ENCODE measurements around the gene AGTR2.

Gene AGTR2

DNA sequence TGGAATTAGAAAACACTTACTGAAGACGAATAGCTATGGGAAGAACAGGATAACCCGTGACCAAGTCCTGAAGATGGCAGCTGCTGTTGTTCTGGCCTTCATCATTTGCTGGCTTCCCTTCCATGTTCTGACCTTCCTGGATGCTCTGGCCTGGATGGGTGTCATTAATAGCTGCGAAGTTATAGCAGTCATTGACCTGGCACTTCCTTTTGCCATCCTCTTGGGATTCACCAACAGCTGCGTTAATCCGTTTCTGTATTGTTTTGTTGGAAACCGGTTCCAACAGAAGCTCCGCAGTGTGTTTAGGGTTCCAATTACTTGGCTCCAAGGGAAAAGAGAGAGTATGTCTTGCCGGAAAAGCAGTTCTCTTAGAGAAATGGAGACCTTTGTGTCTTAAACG, 2.4 kb downstream of the AGTR2 start:
- Histone ChIP-seq H3K14ac (ENCODE audit: low read length in 2 of 2) (no peak overlapping the region), H3K36me3 (ENCODE audit: control insufficient read depth in 1 of 2, insufficient read depth in 2 of 2, low read depth in 1 of 2, low read length in 2 of 2) (no peaks in the 10 kb centered on the region), H2BK5ac (ENCODE audit: low read depth, low read length, poor library complexity, severe bottlenecking) (no peak overlapping the region), H2AK5ac (ENCODE audit: low read length, severe bottlenecking) (no peak overlapping the region), H3K4me3 (ENCODE audit: insufficient read depth in 1 of 2, low read depth in 1 of 2, low read length in 2 of 2) (no peak overlapping the region), H3K27me3 (ENCODE audit: control insufficient read depth in 1 of 2, insufficient read depth in 1 of 2, low read length in 2 of 2) (peaks cover 0 to 5% of the 10 kb centered on the region in 2 experiments), H4K91ac (ENCODE audit: low read length) (no peak overlapping the region), H3K4ac (ENCODE audit: low read depth in 1 of 2, low read length in 2 of 2) (no peak overlapping the region), H3K4me2 (ENCODE audit: low read length, poor library complexity, severe bottlenecking) (no peak overlapping the region), H3K23ac (ENCODE audit: low read length in 2 of 2) (no peak overlapping the region), H3K9me3 (ENCODE audit: control insufficient read depth, low read length) (no peaks in the 10 kb centered on the region), H3K27ac (ENCODE audit: low read length, poor library complexity, severe bottlenecking) (no peak overlapping the region), H4K8ac (ENCODE audit: low read length) (no peak overlapping the region), H2AFZ (ENCODE audit: low read depth, low read length) (no peak overlapping the region), H3K4me1 (ENCODE audit: control insufficient read depth, insufficient read depth, low read depth, low read length) (no peaks in the 10 kb centered on the region), H3K18ac (ENCODE audit: low read depth in 1 of 2, low read length in 2 of 2) (no peak overlapping the region), H2BK15ac (ENCODE audit: low read depth, poor library complexity, severe bottlenecking) (no peak overlapping the region), H3K9ac (ENCODE audit: low read length) (no peak overlapping the region), H3K79me1 (replicated peaks; ENCODE audit: low read length, poor library complexity, severe bottlenecking) (no peaks in the 10 kb centered on the region), H2BK120ac (ENCODE audit: low read depth, low read length) (no peak overlapping the region), H2BK12ac (ENCODE audit: low read length in 2 of 2) (no peak overlapping the region)
- WGBS, result 41% methylated on average over 7 of the region's 9 CpGs
- no peak for DNase-seq

DNA sequence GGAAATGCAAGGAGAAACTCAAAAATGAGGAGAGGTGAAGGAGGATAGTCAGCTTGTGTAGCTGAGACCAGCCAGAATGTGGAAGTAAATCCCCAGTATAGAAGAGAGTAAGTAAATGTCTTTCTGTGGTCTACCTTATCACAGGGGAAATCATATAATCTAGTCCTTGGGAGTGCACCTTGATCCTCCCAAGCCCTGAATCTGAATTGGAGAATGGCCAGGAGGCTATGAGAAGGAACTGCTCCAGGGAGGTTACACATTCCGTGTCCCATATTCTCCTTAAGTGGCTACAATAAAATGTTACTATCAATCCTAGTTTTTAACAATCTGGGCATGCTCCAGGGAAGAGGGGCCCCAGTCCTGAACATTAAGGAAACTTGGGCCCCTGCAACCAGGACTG, 10.8 kb downstream of the AGTR2 start:
- WGBS, result no CpG with 5 or more reads among the region's 1 CpG
- no peak overlapping the region for H2AFZ ChIP-seq (ENCODE audit: low read depth, low read length)
- H3K4me1 ChIP-seq (ENCODE audit: control insufficient read depth, insufficient read depth, low read depth, low read length), result no peaks in the 10 kb centered on the region
- no peak for DNase-seq
- no peak overlapping the region for H3K4me2 ChIP-seq (ENCODE audit: low read length, poor library complexity, severe bottlenecking)
- H4K8ac ChIP-seq (ENCODE audit: low read length), result no peak overlapping the region
- no peak overlapping the region for H2BK5ac ChIP-seq (ENCODE audit: low read depth, low read length, poor library complexity, severe bottlenecking)
- H3K9ac ChIP-seq (ENCODE audit: low read length), result no peak overlapping the region
- peaks cover 0 to 2% of the 10 kb centered on the region in 2 experiments for H3K27me3 ChIP-seq (ENCODE audit: control insufficient read depth in 1 of 2, insufficient read depth in 1 of 2, low read length in 2 of 2)
- H3K36me3 ChIP-seq (ENCODE audit: control insufficient read depth in 1 of 2, insufficient read depth in 2 of 2, low read depth in 1 of 2, low read length in 2 of 2), result no peaks in the 10 kb centered on the region
- H3K14ac ChIP-seq (ENCODE audit: low read length in 2 of 2), result no peak overlapping the region
- no peak overlapping the region for H3K23ac ChIP-seq (ENCODE audit: low read length in 2 of 2)
- H3K4me3 ChIP-seq (ENCODE audit: insufficient read depth in 1 of 2, low read depth in 1 of 2, low read length in 2 of 2), result no peak overlapping the region
- no peak overlapping the region for H3K27ac ChIP-seq (ENCODE audit: low read length, poor library complexity, severe bottlenecking)
- H3K9me3 ChIP-seq (ENCODE audit: control insufficient read depth, low read length), result peaks cover 13% of the 10 kb centered on the region
- no peak overlapping the region for H2AK5ac ChIP-seq (ENCODE audit: low read length, severe bottlenecking)
- no peak overlapping the region for H3K18ac ChIP-seq (ENCODE audit: low read depth in 1 of 2, low read length in 2 of 2)
- no peak overlapping the region for H2BK120ac ChIP-seq (ENCODE audit: low read depth, low read length)
- no peaks in the 10 kb centered on the region for H3K79me1 ChIP-seq (replicated peaks; ENCODE audit: low read length, poor library complexity, severe bottlenecking)
- H3K4ac ChIP-seq (ENCODE audit: low read depth in 1 of 2, low read length in 2 of 2), result no peak overlapping the region
- no peak overlapping the region for H4K91ac ChIP-seq (ENCODE audit: low read length)
- no peak overlapping the region for H2BK15ac ChIP-seq (ENCODE audit: low read depth, poor library complexity, severe bottlenecking)
- no peak overlapping the region for H2BK12ac ChIP-seq (ENCODE audit: low read length in 2 of 2)

DNA sequence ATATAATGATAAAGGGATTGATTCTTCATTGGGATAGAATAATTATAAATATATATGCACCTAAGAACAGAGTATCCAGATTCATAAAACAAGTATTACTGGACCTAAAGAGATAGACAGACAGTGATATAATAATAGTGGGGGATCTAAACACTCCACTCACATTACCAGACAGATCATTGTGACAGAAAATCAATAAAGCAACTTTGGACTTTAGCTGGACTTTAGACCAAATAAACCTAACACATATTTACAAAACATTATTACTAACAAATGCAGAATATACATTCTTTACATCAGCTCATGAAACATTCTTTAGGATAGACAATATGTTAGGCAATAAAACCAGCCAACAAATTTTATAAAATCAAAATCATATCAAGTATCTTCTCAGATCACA, 14.6 kb downstream of the AGTR2 start:
- Histone ChIP-seq H2BK12ac (ENCODE audit: low read length in 2 of 2) (no peak overlapping the region), H2BK15ac (ENCODE audit: low read depth, poor library complexity, severe bottlenecking) (no peak overlapping the region), H3K4me3 (ENCODE audit: insufficient read depth in 1 of 2, low read depth in 1 of 2, low read length in 2 of 2) (no peak overlapping the region), H3K14ac (ENCODE audit: low read length in 2 of 2) (no peak overlapping the region), H2AFZ (ENCODE audit: low read depth, low read length) (no peak overlapping the region), H2BK120ac (ENCODE audit: low read depth, low read length) (no peak overlapping the region), H3K9me3 (ENCODE audit: control insufficient read depth, low read length) (peaks cover 16% of the 10 kb centered on the region), H3K18ac (ENCODE audit: low read depth in 1 of 2, low read length in 2 of 2) (no peak overlapping the region), H3K36me3 (ENCODE audit: control insufficient read depth in 1 of 2, insufficient read depth in 2 of 2, low read depth in 1 of 2, low read length in 2 of 2) (no peaks in the 10 kb centered on the region), H3K9ac (ENCODE audit: low read length) (no peak overlapping the region), H3K23ac (ENCODE audit: low read length in 2 of 2) (no peak overlapping the region), H3K79me1 (replicated peaks; ENCODE audit: low read length, poor library complexity, severe bottlenecking) (no peaks in the 10 kb centered on the region), H3K4me1 (ENCODE audit: control insufficient read depth, insufficient read depth, low read depth, low read length) (no peaks in the 10 kb centered on the region), H2AK5ac (ENCODE audit: low read length, severe bottlenecking) (no peak overlapping the region), H3K27me3 (ENCODE audit: control insufficient read depth in 1 of 2, insufficient read depth in 1 of 2, low read length in 2 of 2) (no peaks in the 10 kb centered on the region), H4K91ac (ENCODE audit: low read length) (no peak overlapping the region), H4K8ac (ENCODE audit: low read length) (no peak overlapping the region), H3K4ac (ENCODE audit: low read depth in 1 of 2, low read length in 2 of 2) (no peak overlapping the region), H3K4me2 (ENCODE audit: low read length, poor library complexity, severe bottlenecking) (no peak overlapping the region), H3K27ac (ENCODE audit: low read length, poor library complexity, severe bottlenecking) (no peak overlapping the region), H2BK5ac (ENCODE audit: low read depth, low read length, poor library complexity, severe bottlenecking) (no peak overlapping the region)
- no peak for DNase-seq

DNA sequence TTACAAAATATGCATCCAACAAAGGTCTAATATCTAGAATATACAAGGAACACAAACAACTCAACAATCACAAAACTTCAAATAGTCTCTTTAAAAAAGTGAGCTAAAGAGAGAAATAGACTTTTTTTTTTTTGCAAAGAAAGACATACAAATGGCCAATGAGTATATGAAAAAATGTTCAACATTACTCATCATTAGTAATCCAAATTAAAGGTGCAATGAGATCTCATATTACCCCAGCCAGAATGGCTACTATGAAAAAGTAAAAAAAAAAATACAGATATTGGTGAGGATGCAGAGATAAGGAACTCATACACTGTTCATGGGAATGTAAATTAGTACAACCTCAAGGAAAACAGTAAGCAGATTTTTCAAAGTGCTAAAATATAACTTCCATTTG, 24.1 kb downstream of the AGTR2 start:
- H3K79me1 ChIP-seq (replicated peaks; ENCODE audit: low read length, poor library complexity, severe bottlenecking), result no peaks in the 10 kb centered on the region

More for the DNA sequence above, 24.1 kb downstream of the AGTR2 start:
- Histone ChIP-seq H3K27ac (ENCODE audit: low read length, poor library complexity, severe bottlenecking) (no peak overlapping the region), H3K4me1 (ENCODE audit: control insufficient read depth, insufficient read depth, low read depth, low read length) (no peaks in the 10 kb centered on the region), H3K14ac (ENCODE audit: low read length in 2 of 2) (no peak overlapping the region), H3K36me3 (ENCODE audit: control insufficient read depth in 1 of 2, insufficient read depth in 2 of 2, low read depth in 1 of 2, low read length in 2 of 2) (no peaks in the 10 kb centered on the region), H4K8ac (ENCODE audit: low read length) (no peak overlapping the region), H2BK15ac (ENCODE audit: low read depth, poor library complexity, severe bottlenecking) (no peak overlapping the region), H3K23ac (ENCODE audit: low read length in 2 of 2) (no peak overlapping the region), H3K18ac (ENCODE audit: low read depth in 1 of 2, low read length in 2 of 2) (no peak overlapping the region), H3K4ac (ENCODE audit: low read depth in 1 of 2, low read length in 2 of 2) (no peak overlapping the region), H2BK120ac (ENCODE audit: low read depth, low read length) (no peak overlapping the region), H2BK12ac (ENCODE audit: low read length in 2 of 2) (no peak overlapping the region), H3K9me3 (ENCODE audit: control insufficient read depth, low read length) (no peaks in the 10 kb centered on the region), H2AK5ac (ENCODE audit: low read length, severe bottlenecking) (no peak overlapping the region), H2AFZ (ENCODE audit: low read depth, low read length) (no peak overlapping the region), H2BK5ac (ENCODE audit: low read depth, low read length, poor library complexity, severe bottlenecking) (no peak overlapping the region), H3K4me2 (ENCODE audit: low read length, poor library complexity, severe bottlenecking) (no peak overlapping the region), H3K9ac (ENCODE audit: low read length) (no peak overlapping the region), H3K4me3 (ENCODE audit: insufficient read depth in 1 of 2, low read depth in 1 of 2, low read length in 2 of 2) (no peak overlapping the region), H3K27me3 (ENCODE audit: control insufficient read depth in 1 of 2, insufficient read depth in 1 of 2, low read length in 2 of 2) (no peaks in the 10 kb centered on the region), H4K91ac (ENCODE audit: low read length) (no peak overlapping the region)
- no peak for DNase-seq

All from mesenchymal stem cell (in vitro differentiated cells and primary cell).